ENCODE results near the gene SNAI1.
A peak's percentile ranks its signal among the peaks of the same experiment; 100 is the strongest.
"Not testable (repeated sequence)": the region's sequence is repeated elsewhere in the genome, so short reads cannot be mapped to it uniquely, and the experiment has no call there.

Gene SNAI1

DNA sequence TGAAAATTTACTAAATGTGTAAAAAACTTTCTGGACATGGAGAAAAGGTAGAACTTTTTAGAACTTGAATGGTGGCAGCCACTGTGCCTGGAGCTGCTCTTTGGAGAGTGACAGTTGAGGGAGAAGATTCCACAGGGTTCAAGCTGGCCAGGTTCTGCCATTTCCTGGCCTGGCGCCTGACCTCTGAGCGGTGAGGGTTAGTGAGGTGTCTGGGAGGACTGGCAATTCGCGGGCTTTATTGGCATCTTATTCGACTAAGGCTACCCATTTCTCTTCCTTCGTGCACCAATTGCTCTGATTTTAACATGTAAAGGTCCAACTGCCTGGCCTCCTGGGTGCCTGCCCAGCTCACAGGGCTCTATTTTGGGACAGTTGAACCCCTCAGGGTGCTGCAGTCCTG lies 2.4 kb downstream of the SNAI1 start:
- no peak overlapping the region for H3K4me3 ChIP-seq (ENCODE audit: low read length)
- H3K36me3 ChIP-seq (ENCODE audit: insufficient read depth, low read length), result no peaks in the 10 kb centered on the region

DNA sequence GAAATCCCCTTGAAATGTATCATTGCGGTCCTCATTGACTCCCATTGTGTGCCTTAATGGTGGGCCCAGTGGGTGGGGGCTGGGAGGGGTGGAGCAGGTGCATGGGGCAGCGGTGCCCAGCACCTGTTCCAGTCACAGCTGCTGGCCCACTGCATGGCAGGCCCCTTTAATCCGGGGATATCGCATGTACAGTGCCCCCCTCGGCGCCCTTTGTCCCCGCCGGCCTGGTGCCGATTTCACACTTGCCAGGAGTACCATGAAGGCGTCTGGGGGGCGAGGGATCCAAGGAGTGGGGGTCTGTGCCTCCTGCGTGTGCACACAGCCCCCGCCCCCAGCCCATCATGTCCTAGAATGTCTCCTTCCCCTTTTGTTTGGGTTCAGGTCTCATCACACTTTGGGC lies 2.8 kb downstream of the SNAI1 start:
- H3K4me3 ChIP-seq (ENCODE audit: low read length), result no peak overlapping the region
- H3K27me3 ChIP-seq (ENCODE audit: insufficient read depth, low read length), result peaks cover 21% of the 10 kb centered on the region
- no peak overlapping the region for H2AFZ ChIP-seq (ENCODE audit: low read depth, low read length)
- H3K9me3 ChIP-seq (ENCODE audit: low read length), result no peaks in the 10 kb centered on the region
- H3K36me3 ChIP-seq (ENCODE audit: insufficient read depth, low read length), result no peaks in the 10 kb centered on the region
- H3K4me1 ChIP-seq (ENCODE audit: insufficient read depth, low read length), result peaks cover 36% of the 10 kb centered on the region

More for the DNA sequence above, 2.4 kb downstream of the SNAI1 start:
- H3K9me3 ChIP-seq (ENCODE audit: low read length), result no peaks in the 10 kb centered on the region
- H2AFZ ChIP-seq (ENCODE audit: low read depth, low read length), result no peak overlapping the region
- H3K4me1 ChIP-seq (ENCODE audit: insufficient read depth, low read length), result peaks cover 36% of the 10 kb centered on the region
- H3K27me3 ChIP-seq (ENCODE audit: insufficient read depth, low read length), result peaks cover 25% of the 10 kb centered on the region

DNA sequence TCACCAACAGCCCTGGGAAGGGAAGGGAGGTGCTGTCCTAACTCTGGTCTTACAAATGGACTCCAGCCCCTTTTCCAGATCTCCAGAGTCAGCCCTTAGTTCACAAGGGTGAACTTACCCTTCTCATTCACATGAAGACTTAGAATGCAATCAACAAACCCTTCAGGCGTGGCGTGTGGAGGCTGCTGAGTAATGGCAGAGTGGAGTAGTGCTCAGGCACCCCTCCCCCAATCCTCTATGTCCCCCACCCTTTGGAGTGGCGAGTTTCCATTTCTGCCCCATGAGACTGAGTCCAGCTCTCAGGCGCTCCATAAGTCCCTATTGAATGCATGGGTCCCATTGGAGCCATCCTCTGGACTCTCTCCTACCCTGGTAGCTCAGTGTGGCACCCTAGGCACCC lies 3.3 kb downstream of the SNAI1 start:
- Histone ChIP-seq H3K36me3 (ENCODE audit: insufficient read depth, low read length) (no peaks in the 10 kb centered on the region), H2AFZ (ENCODE audit: low read depth, low read length) (no peak overlapping the region), H3K9me3 (ENCODE audit: low read length) (no peaks in the 10 kb centered on the region), H3K27me3 (ENCODE audit: insufficient read depth, low read length) (peaks cover 16% of the 10 kb centered on the region), H3K4me1 (ENCODE audit: insufficient read depth, low read length) (peaks cover 36% of the 10 kb centered on the region), H3K4me3 (ENCODE audit: low read length) (no peak overlapping the region)

DNA sequence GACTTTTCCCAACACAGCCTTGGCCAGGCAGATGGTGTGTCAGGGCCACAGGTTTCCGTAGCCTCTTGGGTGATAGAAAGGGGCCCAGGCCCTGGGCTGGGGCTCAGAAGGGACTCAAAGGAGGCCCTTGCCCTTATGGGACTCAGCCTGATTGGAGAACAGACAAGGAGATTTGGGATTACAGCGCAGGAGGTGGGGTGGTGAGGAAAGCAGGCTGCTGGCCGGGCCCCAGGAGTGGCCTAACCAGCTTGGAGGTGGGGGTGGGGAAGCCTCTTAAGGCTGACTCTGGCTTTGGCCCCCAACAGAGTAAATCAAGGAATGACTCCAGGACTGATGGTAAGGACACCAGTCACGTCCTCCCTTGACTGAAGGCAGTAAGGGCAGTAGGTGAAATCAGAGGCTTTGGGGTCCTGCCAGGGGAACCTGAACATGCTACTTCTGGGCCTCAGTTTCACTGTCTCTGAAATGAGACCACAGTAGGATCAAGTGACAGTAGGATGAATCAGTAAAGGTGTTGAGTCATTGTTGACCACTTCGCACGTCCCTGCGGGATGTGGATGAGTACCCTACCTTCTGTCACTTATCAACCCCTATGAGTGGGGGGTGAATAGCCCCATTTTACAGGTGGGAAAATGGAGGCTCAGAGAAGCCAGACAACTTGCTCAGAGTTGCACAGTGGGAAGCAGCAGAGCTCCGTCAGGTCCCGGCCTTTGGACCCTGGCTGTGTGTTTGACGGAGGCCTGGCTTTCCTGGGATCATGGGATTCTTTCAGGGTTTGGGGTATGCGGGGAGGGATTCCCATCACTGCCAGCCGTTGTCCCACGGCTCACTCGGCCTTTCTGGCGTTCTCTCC lies 4.5 kb downstream of the SNAI1 start:
- Histone ChIP-seq H3K27me3 (ENCODE audit: insufficient read depth, low read length) (peaks cover 5% of the 10 kb centered on the region), H3K4me1 (ENCODE audit: insufficient read depth, low read length) (peaks cover 30% of the 10 kb centered on the region), H3K4me3 (ENCODE audit: low read length) (no peak overlapping the region), H2AFZ (ENCODE audit: low read depth, low read length) (no peak overlapping the region), H3K36me3 (ENCODE audit: insufficient read depth, low read length) (no peaks in the 10 kb centered on the region), H3K9me3 (ENCODE audit: low read length) (no peaks in the 10 kb centered on the region)

DNA sequence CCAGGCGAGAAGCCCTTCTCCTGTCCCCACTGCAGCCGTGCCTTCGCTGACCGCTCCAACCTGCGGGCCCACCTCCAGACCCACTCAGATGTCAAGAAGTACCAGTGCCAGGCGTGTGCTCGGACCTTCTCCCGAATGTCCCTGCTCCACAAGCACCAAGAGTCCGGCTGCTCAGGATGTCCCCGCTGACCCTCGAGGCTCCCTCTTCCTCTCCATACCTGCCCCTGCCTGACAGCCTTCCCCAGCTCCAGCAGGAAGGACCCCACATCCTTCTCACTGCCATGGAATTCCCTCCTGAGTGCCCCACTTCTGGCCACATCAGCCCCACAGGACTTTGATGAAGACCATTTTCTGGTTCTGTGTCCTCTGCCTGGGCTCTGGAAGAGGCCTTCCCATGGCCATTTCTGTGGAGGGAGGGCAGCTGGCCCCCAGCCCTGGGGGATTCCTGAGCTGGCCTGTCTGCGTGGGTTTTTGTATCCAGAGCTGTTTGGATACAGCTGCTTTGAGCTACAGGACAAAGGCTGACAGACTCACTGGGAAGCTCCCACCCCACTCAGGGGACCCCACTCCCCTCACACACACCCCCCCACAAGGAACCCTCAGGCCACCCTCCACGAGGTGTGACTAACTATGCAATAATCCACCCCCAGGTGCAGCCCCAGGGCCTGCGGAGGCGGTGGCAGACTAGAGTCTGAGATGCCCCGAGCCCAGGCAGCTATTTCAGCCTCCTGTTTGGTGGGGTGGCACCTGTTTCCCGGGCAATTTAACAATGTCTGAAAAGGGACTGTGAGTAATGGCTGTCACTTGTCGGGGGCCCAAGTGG lies 5.3 kb downstream of the SNAI1 start:
- peaks cover 27% of the 10 kb centered on the region for H3K4me1 ChIP-seq (ENCODE audit: insufficient read depth, low read length)
- peaks cover 5% of the 10 kb centered on the region for H3K27me3 ChIP-seq (ENCODE audit: insufficient read depth, low read length)
- no peaks in the 10 kb centered on the region for H3K36me3 ChIP-seq (ENCODE audit: insufficient read depth, low read length)
- no peak overlapping the region for H3K4me3 ChIP-seq (ENCODE audit: low read length)
- no peaks in the 10 kb centered on the region for H3K9me3 ChIP-seq (ENCODE audit: low read length)
- H2AFZ ChIP-seq (ENCODE audit: low read depth, low read length), result no peak overlapping the region

DNA sequence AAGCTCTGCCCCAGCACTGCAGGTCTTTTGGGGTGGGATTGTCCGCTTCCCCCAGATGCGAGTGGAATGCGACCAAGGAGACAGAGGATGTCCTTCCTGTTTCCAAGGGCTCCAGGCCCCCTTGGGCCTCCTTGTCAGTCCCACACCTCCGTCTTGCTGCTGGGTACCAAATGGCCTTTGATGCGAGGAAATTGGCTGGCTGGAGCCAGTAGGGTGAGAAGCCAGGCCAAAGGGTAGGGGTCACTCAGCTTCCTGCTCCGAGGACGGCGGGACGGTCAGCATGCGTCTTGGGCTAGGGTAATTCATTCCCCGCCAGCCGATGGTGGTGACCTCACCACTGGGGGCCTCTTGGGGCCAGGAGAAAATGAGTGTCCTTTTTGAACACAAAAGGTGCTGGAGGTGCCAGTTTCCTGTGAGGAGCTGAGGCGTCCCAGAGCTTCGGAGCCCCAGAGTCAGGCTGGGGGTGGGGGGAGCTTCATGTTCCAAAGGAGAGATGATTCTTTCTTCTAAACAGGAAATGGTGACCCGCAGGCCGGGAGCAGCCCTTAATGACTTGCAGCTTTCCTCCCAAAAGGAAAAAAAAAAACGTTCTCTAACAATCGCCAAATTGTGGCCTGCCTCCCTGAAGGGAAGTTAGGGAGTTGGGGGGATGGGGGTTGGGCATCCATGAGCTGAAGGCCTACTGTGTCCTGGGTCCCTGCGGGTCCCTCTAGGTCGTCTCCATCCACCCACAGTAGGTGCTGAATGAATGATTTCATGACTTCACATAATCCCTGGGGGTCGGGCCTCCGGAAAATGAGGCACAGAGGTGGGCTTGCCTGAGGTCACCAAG lies 6.7 kb downstream of the SNAI1 start:
- H3K4me1 ChIP-seq (ENCODE audit: insufficient read depth, low read length), result peaks cover 22% of the 10 kb centered on the region
- no peaks in the 10 kb centered on the region for H3K27me3 ChIP-seq (ENCODE audit: insufficient read depth, low read length)
- H2AFZ ChIP-seq (ENCODE audit: low read depth, low read length), result peak overlapping the region; percentile 6
- H3K36me3 ChIP-seq (ENCODE audit: insufficient read depth, low read length), result no peaks in the 10 kb centered on the region
- peak overlapping the region; percentile 5 for H3K4me3 ChIP-seq (ENCODE audit: low read length)
- no peaks in the 10 kb centered on the region for H3K9me3 ChIP-seq (ENCODE audit: low read length)

DNA sequence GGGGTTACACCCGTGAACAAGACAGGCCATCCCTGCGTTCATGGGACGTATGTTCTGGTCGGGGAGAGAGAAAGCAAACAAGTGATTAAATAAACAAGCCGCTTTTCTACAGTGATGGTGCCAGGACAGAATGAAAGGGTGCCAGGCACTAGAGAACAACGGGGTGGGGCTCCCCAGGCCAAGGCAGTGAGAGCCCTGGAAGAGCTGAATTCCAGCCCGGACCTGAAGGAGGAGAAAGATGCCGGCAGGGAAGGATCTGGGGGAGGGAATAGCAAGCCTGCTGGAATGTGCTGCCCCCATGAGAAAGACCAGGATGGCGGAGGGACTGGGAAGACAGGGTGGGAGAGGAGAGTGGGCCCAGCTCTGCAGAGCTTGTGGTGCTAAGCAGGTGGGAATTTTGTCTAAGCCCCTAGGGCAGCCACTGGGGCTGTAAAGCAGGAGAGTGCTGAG lies 7.5 kb downstream of the SNAI1 start:
- Histone ChIP-seq H3K36me3 (ENCODE audit: insufficient read depth, low read length) (no peaks in the 10 kb centered on the region), H3K4me3 (ENCODE audit: low read length) (no peak overlapping the region), H3K4me1 (ENCODE audit: insufficient read depth, low read length) (peaks cover 22% of the 10 kb centered on the region), H3K9me3 (ENCODE audit: low read length) (no peaks in the 10 kb centered on the region), H2AFZ (ENCODE audit: low read depth, low read length) (no peak overlapping the region), H3K27me3 (ENCODE audit: insufficient read depth, low read length) (no peaks in the 10 kb centered on the region)

DNA sequence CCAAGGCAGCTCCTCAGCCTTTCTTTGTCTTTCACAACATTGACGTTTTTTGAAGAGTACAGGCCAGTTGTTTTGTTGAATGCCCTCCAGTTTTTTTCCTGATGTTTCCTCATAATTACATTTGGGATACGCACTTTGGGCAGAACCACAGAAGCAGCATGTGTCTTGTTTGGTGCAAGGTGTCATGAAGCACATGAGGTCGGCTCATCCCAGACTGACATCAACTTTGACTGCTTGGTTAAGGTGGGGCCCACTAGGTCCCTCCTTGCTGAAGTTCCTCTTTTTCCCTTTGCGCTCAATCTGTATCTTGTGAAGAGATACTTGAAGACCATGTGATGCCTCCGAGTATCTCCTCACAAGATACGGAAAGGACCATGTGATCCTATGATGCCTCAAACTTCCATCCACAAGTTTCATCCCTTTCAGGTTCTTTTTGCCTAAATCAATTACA lies 10.5 kb downstream of the SNAI1 start:
- H3K4me3 ChIP-seq (ENCODE audit: low read length), result no peak overlapping the region
- H3K9me3 ChIP-seq (ENCODE audit: low read length), result no peaks in the 10 kb centered on the region
- no peak overlapping the region for H2AFZ ChIP-seq (ENCODE audit: low read depth, low read length)
- H3K4me1 ChIP-seq (ENCODE audit: insufficient read depth, low read length), result peaks cover 16% of the 10 kb centered on the region
- no peaks in the 10 kb centered on the region for H3K27me3 ChIP-seq (ENCODE audit: insufficient read depth, low read length)
- no peaks in the 10 kb centered on the region for H3K36me3 ChIP-seq (ENCODE audit: insufficient read depth, low read length)

DNA sequence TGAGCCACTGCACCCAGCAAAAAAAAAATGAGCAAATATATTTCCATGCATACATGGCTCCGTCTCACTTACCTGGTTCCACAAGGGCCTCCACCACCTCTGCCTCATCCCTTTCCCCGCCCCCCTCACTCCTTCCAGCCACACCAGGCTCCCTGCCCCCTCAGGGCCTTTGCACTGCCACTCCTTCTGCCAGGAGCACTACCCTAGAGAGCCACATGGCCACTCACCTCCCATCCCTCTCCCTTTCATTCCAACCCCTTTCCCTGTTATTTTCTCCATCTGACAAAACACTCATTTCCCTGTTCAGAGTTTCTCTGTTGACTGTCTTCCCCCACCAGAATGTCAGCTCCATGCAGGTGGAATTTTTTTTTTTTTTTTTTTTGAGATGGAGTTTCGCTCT lies 12.8 kb downstream of the SNAI1 start:
- H3K36me3 ChIP-seq (ENCODE audit: insufficient read depth, low read length), result no peaks in the 10 kb centered on the region
- no peaks in the 10 kb centered on the region for H3K27me3 ChIP-seq (ENCODE audit: insufficient read depth, low read length)
- no peaks in the 10 kb centered on the region for H3K9me3 ChIP-seq (ENCODE audit: low read length)
- H3K4me1 ChIP-seq (ENCODE audit: insufficient read depth, low read length), result no peaks in the 10 kb centered on the region
- H3K4me3 ChIP-seq (ENCODE audit: low read length), result no peak overlapping the region
- no peak overlapping the region for H2AFZ ChIP-seq (ENCODE audit: low read depth, low read length)

DNA sequence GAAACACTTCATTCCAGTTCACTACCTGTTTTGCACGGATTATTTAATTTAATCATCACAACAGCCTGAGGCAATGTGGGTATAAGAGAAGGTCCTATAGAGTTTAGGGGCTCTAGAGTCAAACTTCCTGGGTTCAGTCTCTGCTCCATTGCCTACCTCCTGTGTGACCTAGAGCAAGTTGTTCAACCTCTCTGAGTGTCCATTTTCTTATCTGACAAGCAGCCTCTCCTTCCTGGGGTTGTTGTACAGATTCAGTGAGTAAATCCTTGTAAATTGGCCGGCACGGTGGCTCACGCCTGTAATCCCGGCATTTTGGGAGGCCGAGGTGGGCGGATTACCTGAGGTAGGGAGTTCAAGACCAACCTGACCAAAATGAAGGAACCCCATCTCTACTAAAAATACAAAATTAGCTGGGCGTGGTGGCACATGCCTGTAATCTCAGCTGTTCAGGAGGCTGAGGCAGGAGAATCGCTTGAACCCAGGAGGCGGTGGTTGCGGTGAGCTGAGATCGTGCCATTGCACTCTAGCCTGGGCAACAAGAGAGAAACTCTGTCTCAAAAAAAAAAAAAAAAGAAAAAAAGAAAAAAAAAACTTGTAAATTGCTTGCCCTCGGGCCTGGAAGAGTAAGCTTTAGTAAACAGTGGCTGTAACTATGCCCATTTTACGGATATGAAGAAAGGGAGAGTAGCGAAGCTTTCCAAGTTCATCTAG lies 15.9 kb downstream of the SNAI1 start:
- H3K36me3 ChIP-seq (ENCODE audit: insufficient read depth, low read length); H2AFZ ChIP-seq (ENCODE audit: low read depth, low read length); H3K4me1 ChIP-seq (ENCODE audit: insufficient read depth, low read length); H3K27me3 ChIP-seq (ENCODE audit: insufficient read depth, low read length); H3K9me3 ChIP-seq (ENCODE audit: low read length); H3K4me3 ChIP-seq (ENCODE audit: low read length): not testable (repeated sequence)

DNA sequence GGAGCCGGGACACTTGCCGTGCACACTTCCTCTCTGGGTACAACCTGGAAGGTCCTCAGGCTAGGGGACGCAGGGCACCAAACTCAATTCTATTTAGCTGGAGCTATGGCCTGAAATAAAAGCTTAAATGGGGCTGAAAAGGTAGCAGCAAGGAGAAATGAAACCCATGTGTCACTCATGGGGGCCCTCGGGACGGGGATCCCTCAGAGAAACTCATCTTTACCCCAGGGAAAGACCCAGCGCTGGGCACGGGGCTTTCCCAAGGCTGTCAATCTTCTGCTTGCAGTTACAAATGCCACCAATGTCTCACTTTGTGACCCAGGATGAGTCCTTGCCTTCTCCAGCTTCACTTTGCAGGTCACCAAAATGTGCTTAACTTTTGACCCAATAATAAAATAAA lies 16.5 kb downstream of the SNAI1 start:
- Histone ChIP-seq H3K4me1 (ENCODE audit: insufficient read depth, low read length) (no peaks in the 10 kb centered on the region), H3K36me3 (ENCODE audit: insufficient read depth, low read length) (no peaks in the 10 kb centered on the region), H3K4me3 (ENCODE audit: low read length) (no peak overlapping the region), H3K27me3 (ENCODE audit: insufficient read depth, low read length) (no peaks in the 10 kb centered on the region), H2AFZ (ENCODE audit: low read depth, low read length) (no peak overlapping the region), H3K9me3 (ENCODE audit: low read length) (no peaks in the 10 kb centered on the region)

DNA sequence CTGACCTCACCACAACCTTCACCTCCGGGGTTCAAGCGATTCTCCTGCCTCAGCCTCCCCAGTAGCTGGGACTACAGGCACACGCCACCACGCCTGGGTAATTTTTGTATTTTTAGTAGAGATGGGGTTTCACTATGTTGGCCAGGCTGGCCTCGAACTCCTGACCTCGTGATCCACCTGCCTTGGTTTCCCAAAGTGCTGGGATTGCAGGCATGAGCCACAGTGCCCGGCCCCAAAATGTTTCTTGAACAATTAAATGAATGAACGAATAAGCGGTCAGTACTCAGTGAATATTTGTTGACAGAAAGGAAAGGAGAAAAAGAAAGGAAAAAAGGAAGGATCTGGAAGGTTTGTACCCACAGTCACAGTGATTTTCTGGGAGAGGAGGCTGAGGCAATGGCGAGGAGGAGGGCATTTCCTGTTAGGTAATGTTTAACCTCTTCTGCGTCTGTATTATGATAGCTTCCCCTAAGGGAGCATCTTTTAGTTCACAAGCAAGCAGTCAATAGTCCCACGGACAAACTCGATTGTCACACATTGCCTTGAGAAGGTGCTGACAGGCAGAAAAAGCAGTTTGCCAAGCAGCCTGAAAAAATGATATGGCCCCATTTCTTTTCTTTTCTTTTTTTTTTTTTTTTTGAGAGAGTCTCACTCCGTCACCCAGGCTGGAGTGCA lies 17.9 kb downstream of the SNAI1 start:
- not testable (repeated sequence) for H3K4me3 ChIP-seq (ENCODE audit: low read length); H3K4me1 ChIP-seq (ENCODE audit: insufficient read depth, low read length); H2AFZ ChIP-seq (ENCODE audit: low read depth, low read length); H3K36me3 ChIP-seq (ENCODE audit: insufficient read depth, low read length); H3K27me3 ChIP-seq (ENCODE audit: insufficient read depth, low read length); H3K9me3 ChIP-seq (ENCODE audit: low read length)
